H9 (cell line): ENCODE measurements around the gene AOC1. TPM values are rescaled to one million over a fixed set of nuclear protein-coding genes. Genes with fewer than 3 reads are reported as not detected.

Experiments
- DNase-seq: peaks from one replicate; pipeline ENCODE4 v3.0.0-alpha.2; 2017
- H2AFZ ChIP-seq: one replicate; pipeline ENCODE4 v1.6.1; 2013; ENCODE audit warnings: mild to moderate bottlenecking, low read length, control low read depth, moderate library complexity
- H2AK5ac ChIP-seq: 2 replicates; pipeline ENCODE4 v1.6.1; 2013; ENCODE audit warnings: low read length, control low read depth, mixed read lengths; ENCODE audit not compliant: insufficient read length
- H2BK120ac ChIP-seq: one replicate; pipeline ENCODE4 v1.6.1; 2013; ENCODE audit warnings: low read depth, mild to moderate bottlenecking, low read length, control low read depth, inconsistent platforms; ENCODE audit not compliant: poor library complexity, severe bottlenecking
- H2BK12ac ChIP-seq: 2 replicates; pipeline ENCODE4 v1.6.1; 2013; ENCODE audit warnings: low read length, control low read depth, mixed read lengths, low read depth; ENCODE audit not compliant: insufficient read length
- H2BK15ac ChIP-seq: 2 replicates; pipeline ENCODE4 v1.6.1; 2013; ENCODE audit warnings: low read depth, low read length, control low read depth
- H2BK20ac ChIP-seq: one replicate; pipeline ENCODE4 v1.6.1; 2013; ENCODE audit warnings: low read depth, mild to moderate bottlenecking, low read length, control low read depth, inconsistent platforms; ENCODE audit not compliant: poor library complexity, severe bottlenecking
- H2BK5ac ChIP-seq: 2 replicates; pipeline ENCODE4 v1.6.1; 2013; ENCODE audit warnings: low read length, control low read depth, mixed read lengths; ENCODE audit not compliant: insufficient read length
- H3K14ac ChIP-seq: 2 replicates; pipeline ENCODE4 v1.6.1; 2013; ENCODE audit warnings: low read length, control low read depth; ENCODE audit not compliant: insufficient read depth
- H3K18ac ChIP-seq: 2 replicates; pipeline ENCODE4 v1.6.1; 2013; ENCODE audit warnings: low read depth, mild to moderate bottlenecking, mixed read lengths, low read length, control low read depth; ENCODE audit not compliant: insufficient read length
- H3K23ac ChIP-seq: 2 replicates; pipeline ENCODE4 v1.6.1; 2013; ENCODE audit warnings: low read length, control low read depth, mixed read lengths, low read depth; ENCODE audit not compliant: insufficient read length
- H3K23me2 ChIP-seq: 2 replicates; pipeline ENCODE4 v1.6.1; 2013; ENCODE audit warnings: low read depth, mild to moderate bottlenecking, mixed read lengths, low read length, control low read depth; ENCODE audit not compliant: insufficient read length, poor library complexity, severe bottlenecking
- H3K27ac ChIP-seq: 2 replicates; pipeline ENCODE4 v1.5.1; 2013; ENCODE audit warnings: low read length, control low read depth, mixed read lengths, low read depth; ENCODE audit not compliant: insufficient read length
- H3K27me3 ChIP-seq: 2 replicates; pipeline ENCODE4 v1.6.1; 2013; ENCODE audit warnings: low read length, control low read depth, inconsistent platforms; ENCODE audit not compliant: insufficient read depth
- H3K4ac ChIP-seq: 2 replicates; pipeline ENCODE4 v1.6.1; 2013; ENCODE audit warnings: low read depth, mild to moderate bottlenecking, control low read depth, inconsistent platforms, low read length, moderate library complexity
- H3K4me1 ChIP-seq: 2 replicates; pipeline ENCODE4 v1.6.1; 2013; ENCODE audit warnings: low read length, control low read depth, inconsistent platforms; ENCODE audit not compliant: insufficient read depth
- H3K4me2 ChIP-seq: 2 replicates; pipeline ENCODE4 v1.6.1; 2013; ENCODE audit warnings: low read length, control low read depth, mixed read lengths; ENCODE audit not compliant: insufficient read length, insufficient read depth
- H3K56ac ChIP-seq: 2 replicates; pipeline ENCODE4 v1.6.1; 2013; ENCODE audit warnings: low read depth, mild to moderate bottlenecking, mixed read lengths, low read length, control low read depth; ENCODE audit not compliant: insufficient read length
- H3K79me1 ChIP-seq: 2 replicates; pipeline ENCODE4 v1.6.1; 2013; ENCODE audit warnings: low read depth, mild to moderate bottlenecking, moderate library complexity, low read length, control low read depth, inconsistent platforms; ENCODE audit not compliant: insufficient read depth, poor library complexity, severe bottlenecking
- H3K79me2 ChIP-seq: 2 replicates; pipeline ENCODE4 v1.6.1; 2013; ENCODE audit warnings: low read length, control low read depth, inconsistent platforms; ENCODE audit not compliant: insufficient read depth
- H3K9ac ChIP-seq: 2 replicates; pipeline ENCODE4 v1.6.1; 2013; ENCODE audit warnings: low read length, control low read depth, mixed read lengths; ENCODE audit not compliant: insufficient read length; ENCODE audit errors: extremely low read depth
- H3K9me3 ChIP-seq: one replicate; pipeline ENCODE4 v1.6.1; 2013; ENCODE audit warnings: low read depth, low read length, inconsistent platforms; ENCODE audit not compliant: control insufficient read depth
- H3T11ph ChIP-seq: one replicate; pipeline ENCODE4 v1.6.1; 2013; ENCODE audit warnings: mild to moderate bottlenecking, low read length, control low read depth, inconsistent platforms
- H4K20me1 ChIP-seq: one replicate; pipeline ENCODE4 v1.6.1; 2013; ENCODE audit not compliant: control insufficient read depth, insufficient read length, insufficient read depth
- H4K5ac ChIP-seq: 2 replicates; pipeline ENCODE4 v1.6.1; 2013; ENCODE audit warnings: low read depth, mild to moderate bottlenecking, mixed read lengths, low read length, control low read depth; ENCODE audit not compliant: insufficient read length
- H4K8ac ChIP-seq: replicated peaks from 2 replicates; pipeline ENCODE4 v1.6.1; 2013; ENCODE audit warnings: low read length, control low read depth, mixed read lengths, low read depth; ENCODE audit not compliant: insufficient read length
- H4K91ac ChIP-seq: 2 replicates; pipeline ENCODE4 v1.6.1; 2013; ENCODE audit warnings: low read depth, mild to moderate bottlenecking, moderate library complexity, mixed read lengths, low read length, control low read depth; ENCODE audit not compliant: insufficient read length
- H3K27ac Mint-ChIP-seq, 3 experiments: 2 replicates in 2 of 3; 3 replicates in 1 of 3; pipeline ENCODE4 v1.8.0; 2020 to 2021; ENCODE audit warnings: mixed read lengths in 3 of 3, mild to moderate bottlenecking in 1 of 3, moderate library complexity in 1 of 3
- H3K27me3 Mint-ChIP-seq: 2 replicates; pipeline ENCODE4 v1.8.0; 2021; ENCODE audit warnings: low read depth, mild to moderate bottlenecking, moderate library complexity, mixed read lengths
- H3K36me3 Mint-ChIP-seq, 3 experiments: 2 replicates in 2 of 3; 3 replicates in 1 of 3; pipeline ENCODE4 v1.8.0; 2020 to 2021; ENCODE audit warnings: low read depth in 3 of 3, mixed read lengths in 3 of 3; ENCODE audit not compliant: insufficient read depth in 1 of 3
- H3K4me1 Mint-ChIP-seq, 2 experiments: 2 replicates each; pipeline ENCODE4 v1.8.0; 2020; ENCODE audit warnings: mixed read lengths in 2 of 2
- H3K4me3 Mint-ChIP-seq, 2 experiments: 2 replicates in 1 of 2; 3 replicates in 1 of 2; pipeline ENCODE4 v1.8.0; 2020 to 2021; ENCODE audit warnings: mild to moderate bottlenecking in 2 of 2, mixed read lengths in 2 of 2, moderate library complexity in 1 of 2
- H3K9me3 Mint-ChIP-seq, 2 experiments: 2 replicates in 1 of 2; 3 replicates in 1 of 2; pipeline ENCODE4 v1.8.0; 2020; ENCODE audit warnings: mild to moderate bottlenecking in 2 of 2, mixed read lengths in 2 of 2, moderate library complexity in 1 of 2
- CTCF ChIP-seq: fragments of 200-600 bp; sonication (generic); conservative IDR thresholded peaks from 3 replicates; pipeline ENCODE4 v1.8.0; 2021; ENCODE audit warnings: antibody characterized with exemption, mild to moderate bottlenecking
- WGBS: extraction: QIAGEN DNeasy Blood & Tissue Kit; methylation state at CpG from one replicate; pipeline ENCODE4 v1.1.7; 2013; ENCODE audit warnings: missing lambda C conversion rate, low lambda C conversion rate, mixed read lengths; ENCODE audit not compliant: insufficient read length; ENCODE audit errors: extremely low coverage; 5-methylcytosine and 5-hydroxymethylcytosine counted together
- total RNA-seq: library from RNA; stranded (reverse); gene quantifications from 2 replicates; pipeline ENCODE4 v1.2.1, GENCODE V29; 2021

Gene AOC1
- total RNA-seq, 1 experiment from 2014 or later = 0.28 TPM

- H2BK5ac ChIP-seq = no peak overlapping the region
- H3K4me1 Mint-ChIP-seq = peaks cover 10 to 27% of the 10 kb centered on the region in 2 experiments
- H3K56ac ChIP-seq = no peak overlapping the region
- H2BK15ac ChIP-seq = no peak overlapping the region
- no peak overlapping the region for H2AFZ ChIP-seq
- H4K91ac ChIP-seq = no peak overlapping the region
- H3K18ac ChIP-seq = no peak overlapping the region
- peak overlapping the region in 1 of 3 experiments; percentile 40; a peak in 1 of 7 replicates for H3K27ac Mint-ChIP-seq
- H4K5ac ChIP-seq = no peak overlapping the region
- no peak overlapping the region for H3K9ac ChIP-seq
- H3K27me3 Mint-ChIP-seq = peaks cover 12% of the 10 kb centered on the region
- no peak overlapping the region for H3K27ac ChIP-seq
- H3K36me3 Mint-ChIP-seq = peaks cover 0 to 6% (median 0%) of the 10 kb centered on the region in 3 experiments; a peak in 2 of 7 replicates
- TF ChIP-seq CTCF = no peak
- H2BK120ac ChIP-seq = no peak overlapping the region
- H3K23me2 ChIP-seq = no peaks in the 10 kb centered on the region
- H3T11ph ChIP-seq = no peak overlapping the region
- no peaks in the 10 kb centered on the region for H3K79me2 ChIP-seq
- no peaks in the 10 kb centered on the region for H3K4me1 ChIP-seq
- H2BK12ac ChIP-seq = no peak overlapping the region
- H3K14ac ChIP-seq = no peak overlapping the region
- H3K4ac ChIP-seq = no peak overlapping the region
- H3K9me3 ChIP-seq = no peaks in the 10 kb centered on the region
- no peaks in the 10 kb centered on the region for H4K20me1 ChIP-seq
- DNase-seq = peak; percentile 25
- H2AK5ac ChIP-seq = no peak overlapping the region
- H3K27me3 ChIP-seq = no peaks in the 10 kb centered on the region
- no peak overlapping the region for H3K23ac ChIP-seq
- WGBS = no CpG with 5 or more reads among the region's 18 CpGs
- H2BK20ac ChIP-seq = no peak overlapping the region
- H3K4me3 Mint-ChIP-seq = no peak overlapping the region
- peaks cover 2 to 6% of the 10 kb centered on the region in 2 experiments; a peak in 2 of 5 replicates for H3K9me3 Mint-ChIP-seq
- no peaks in the 10 kb centered on the region for H3K79me1 ChIP-seq
- H3K4me2 ChIP-seq = no peak overlapping the region
- H4K8ac ChIP-seq = no peak overlapping the region
Observed at GRCh38 chr7:150858236-150859197, 6.2 kb downstream of the AOC1 start.
